ENCODE results near the gene USP51.
"Not testable (repeated sequence)": the region's sequence is repeated elsewhere in the genome, so short reads cannot be mapped to it uniquely, and the experiment has no call there.

USP51 gene

GRCh38 chrX:55487143-55487542 is 2.5 kb downstream of the USP51 start:
- Mint-ChIP-seq H3K36me3 (no peaks in the 10 kb centered on the region), H3K4me1 (peaks cover 17% of the 10 kb centered on the region), H3K9me3 (no peaks in the 10 kb centered on the region), H3K4me3 (no peak overlapping the region), H3K27ac (no peak overlapping the region), H3K27me3 (no peaks in the 10 kb centered on the region)
- no peak for ATAC-seq

GRCh38 chrX:55486736-55487135 is 2.9 kb downstream of the USP51 start:
- no peak overlapping the region for H3K27ac Mint-ChIP-seq
- H3K27me3 Mint-ChIP-seq, result no peaks in the 10 kb centered on the region
- peaks cover 17% of the 10 kb centered on the region for H3K4me1 Mint-ChIP-seq
- no peak for ATAC-seq
- H3K4me3 Mint-ChIP-seq, result no peak overlapping the region
- H3K9me3 Mint-ChIP-seq, result no peaks in the 10 kb centered on the region
- H3K36me3 Mint-ChIP-seq, result no peaks in the 10 kb centered on the region

GRCh38 chrX:55484948-55485347 is 4.7 kb downstream of the USP51 start:
- H3K9me3 Mint-ChIP-seq, result no peaks in the 10 kb centered on the region
- peaks cover 17% of the 10 kb centered on the region for H3K4me1 Mint-ChIP-seq
- H3K36me3 Mint-ChIP-seq, result no peaks in the 10 kb centered on the region
- no peak for ATAC-seq
- H3K27ac Mint-ChIP-seq, result no peak overlapping the region
- H3K27me3 Mint-ChIP-seq, result no peaks in the 10 kb centered on the region
- no peak overlapping the region for H3K4me3 Mint-ChIP-seq

GRCh38 chrX:55480390-55481062 is 9.1 kb downstream of the USP51 start:
- Mint-ChIP-seq H3K4me1 (peaks cover 7% of the 10 kb centered on the region), H3K9me3 (no peaks in the 10 kb centered on the region), H3K27me3 (no peaks in the 10 kb centered on the region), H3K27ac (no peak overlapping the region), H3K4me3 (no peak overlapping the region), H3K36me3 (no peaks in the 10 kb centered on the region)
- ATAC-seq, result no peak

GRCh38 chrX:55479956-55480355 is 9.7 kb downstream of the USP51 start:
- not testable (repeated sequence) for H3K4me1 Mint-ChIP-seq, H3K27me3 Mint-ChIP-seq, H3K36me3 Mint-ChIP-seq, H3K9me3 Mint-ChIP-seq, ATAC-seq, H3K27ac Mint-ChIP-seq, H3K4me3 Mint-ChIP-seq

GRCh38 chrX:55465791-55466190 is 23.9 kb downstream of the USP51 start:
- not testable (repeated sequence) for H3K4me3 Mint-ChIP-seq, H3K36me3 Mint-ChIP-seq, H3K4me1 Mint-ChIP-seq, H3K27ac Mint-ChIP-seq, H3K27me3 Mint-ChIP-seq, ATAC-seq, H3K9me3 Mint-ChIP-seq

GRCh38 chrX:55465108-55465507 is 24.5 kb downstream of the USP51 start:
- not testable (repeated sequence) for H3K4me3 Mint-ChIP-seq, ATAC-seq, H3K27ac Mint-ChIP-seq, H3K4me1 Mint-ChIP-seq, H3K27me3 Mint-ChIP-seq, H3K9me3 Mint-ChIP-seq, H3K36me3 Mint-ChIP-seq

GRCh38 chrX:55464050-55464449 is 25.6 kb downstream of the USP51 start:
- H3K4me1 Mint-ChIP-seq, ATAC-seq, H3K4me3 Mint-ChIP-seq, H3K27me3 Mint-ChIP-seq, H3K36me3 Mint-ChIP-seq, H3K9me3 Mint-ChIP-seq, H3K27ac Mint-ChIP-seq: not testable (repeated sequence)

GRCh38 chrX:55459926-55460325 is 29.7 kb downstream of the USP51 start:
- H3K4me1 Mint-ChIP-seq, H3K27ac Mint-ChIP-seq, H3K9me3 Mint-ChIP-seq, H3K4me3 Mint-ChIP-seq, ATAC-seq, H3K36me3 Mint-ChIP-seq, H3K27me3 Mint-ChIP-seq: not testable (repeated sequence)

GRCh38 chrX:55459426-55459825 is 30.2 kb downstream of the USP51 start:
- not testable (repeated sequence) for H3K27ac Mint-ChIP-seq, H3K4me1 Mint-ChIP-seq

GRCh38 chrX:55455708-55456107 is 33.9 kb downstream of the USP51 start:
- not testable (repeated sequence) for H3K27ac Mint-ChIP-seq, H3K27me3 Mint-ChIP-seq, H3K36me3 Mint-ChIP-seq, H3K4me3 Mint-ChIP-seq, ATAC-seq, H3K9me3 Mint-ChIP-seq
- H3K4me1 Mint-ChIP-seq, result peaks cover 10% of the 10 kb centered on the region

More at GRCh38 chrX:55459426-55459825, 30.2 kb downstream of the USP51 start:
- not testable (repeated sequence) for H3K27me3 Mint-ChIP-seq, H3K36me3 Mint-ChIP-seq, ATAC-seq, H3K4me3 Mint-ChIP-seq, H3K9me3 Mint-ChIP-seq

GRCh38 chrX:55452833-55453124 is 36.9 kb downstream of the USP51 start:
- peaks cover 10% of the 10 kb centered on the region for H3K4me1 Mint-ChIP-seq
- H3K9me3 Mint-ChIP-seq, result no peaks in the 10 kb centered on the region
- no peaks in the 10 kb centered on the region for H3K36me3 Mint-ChIP-seq
- peak overlapping the region; percentile 91 for H3K4me3 Mint-ChIP-seq
- ATAC-seq, result no peak
- H3K27me3 Mint-ChIP-seq, result no peaks in the 10 kb centered on the region
- H3K27ac Mint-ChIP-seq, result peak overlapping the region; percentile 85

- ATAC-seq, result peak; percentile 97
- Mint-ChIP-seq H3K27ac (peak within 1 kb of the TSS; percentile 85), H3K4me1 (peaks cover 10% of the 10 kb centered on the region), H3K36me3 (no peaks in the 10 kb centered on the region), H3K9me3 (no peaks in the 10 kb centered on the region), H3K4me3 (peak within 1 kb of the TSS; percentile 91), H3K27me3 (no peaks in the 10 kb centered on the region)
Observed at GRCh38 chrX:55451990-55452832, 37.4 kb downstream of the USP51 start, which contains the start of gene MAGEH1. Gene MAGEH1, plus strand, starts transcription at chrX:55452127. Its CDS starts 248 bp downstream, at chrX:55452375.

GRCh38 chrX:55451626-55451989 is 38.0 kb downstream of the USP51 start:
- H3K4me3 Mint-ChIP-seq, result peak overlapping the region; percentile 91
- ATAC-seq, result no peak

GRCh38 chrX:55451141-55451540 is 38.5 kb downstream of the USP51 start:
- Mint-ChIP-seq H3K36me3 (no peaks in the 10 kb centered on the region), H3K4me1 (peaks cover 10% of the 10 kb centered on the region), H3K9me3 (no peaks in the 10 kb centered on the region), H3K27ac (no peak overlapping the region), H3K27me3 (no peaks in the 10 kb centered on the region), H3K4me3 (no peak overlapping the region)
- ATAC-seq, result no peak

More at GRCh38 chrX:55451626-55451989, 38.0 kb downstream of the USP51 start:
- H3K9me3 Mint-ChIP-seq, result no peaks in the 10 kb centered on the region
- H3K36me3 Mint-ChIP-seq, result no peaks in the 10 kb centered on the region
- peak overlapping the region; percentile 85 for H3K27ac Mint-ChIP-seq
- peaks cover 10% of the 10 kb centered on the region for H3K4me1 Mint-ChIP-seq
- no peaks in the 10 kb centered on the region for H3K27me3 Mint-ChIP-seq

GRCh38 chrX:55450259-55450658 is 39.4 kb downstream of the USP51 start:
- H3K4me1 Mint-ChIP-seq, result peaks cover 10% of the 10 kb centered on the region
- no peaks in the 10 kb centered on the region for H3K36me3 Mint-ChIP-seq
- no peaks in the 10 kb centered on the region for H3K27me3 Mint-ChIP-seq
- no peak overlapping the region for H3K27ac Mint-ChIP-seq
- ATAC-seq, result no peak
- H3K9me3 Mint-ChIP-seq, result no peaks in the 10 kb centered on the region
- H3K4me3 Mint-ChIP-seq, result no peak overlapping the region

Data from stimulated activated memory B cell treated with anti-CD40 and anti-IgM and Interleukin-4, amounts not matched to agents 10 μg/mL and 1 μg/mL and 100 μg/mL, for 72 hours (primary cell).